Cardiac muscle cell (in vitro differentiated cells and primary cell): ENCODE data around the gene COPZ1. TPM values are rescaled to one million over a fixed set of nuclear protein-coding genes. Genes with fewer than 3 reads are reported as not detected.

ENCODE experiments used
- DNase-seq, 2 donors: peaks; one replicate each; pipeline versions ENCODE4 v3.0.0 to v3.0.0-alpha.2; 2010 to 2017; ENCODE audit warnings: low read depth in 1 of 2, low spot score in 1 of 2
- H3K27ac ChIP-seq: fragments of 200-600 bp; sonication (generic); 2 replicates; pipeline ENCODE4 v1.5.1; 2016
- H3K27me3 ChIP-seq: fragments of 200-600 bp; sonication (generic); 2 replicates; pipeline ENCODE4 v1.6.0; 2016; ENCODE audit warnings: control low read depth
- H3K36me3 ChIP-seq: fragments of 200-600 bp; sonication (generic); 2 replicates; pipeline ENCODE4 v1.5.1; 2016; ENCODE audit warnings: control low read depth
- H3K4me1 ChIP-seq: fragments of 200-600 bp; sonication (generic); 2 replicates; pipeline ENCODE4 v1.8.1; 2017; ENCODE audit warnings: low read depth, mild to moderate bottlenecking, mixed run types
- H3K4me3 ChIP-seq: fragments of 200-600 bp; sonication (generic); 2 replicates; pipeline ENCODE4 v1.5.1; 2016; ENCODE audit warnings: mild to moderate bottlenecking
- H3K9me3 ChIP-seq: fragments of 200-600 bp; sonication (generic); 2 replicates; pipeline ENCODE4 v1.5.1; 2017; ENCODE audit warnings: low read depth, mild to moderate bottlenecking, control low read depth
- polyA plus RNA-seq: library from polyadenylated mRNA; unstranded; fragments of >200 nt; fragmentation: Nextera tagmentation; extraction: Ambion mirVana; gene quantifications from 2 replicates; pipeline ENCODE4 v1.2.1, GENCODE V29; 2016
- total RNA-seq: library from RNA; depleted of rRNA; stranded (reverse); fragments of >200 nt; gene quantifications from 2 replicates; pipeline ENCODE4 v1.2.3, GENCODE V29; 2016
- TF ChIP-seq, protein P1 (sequence below): IDR thresholded peaks from 2 replicates; pipeline ENCODE4 v1.5.1; 2012; ENCODE audit warnings: low read depth, mild to moderate bottlenecking, low read length

The COPZ1 gene, protein sequence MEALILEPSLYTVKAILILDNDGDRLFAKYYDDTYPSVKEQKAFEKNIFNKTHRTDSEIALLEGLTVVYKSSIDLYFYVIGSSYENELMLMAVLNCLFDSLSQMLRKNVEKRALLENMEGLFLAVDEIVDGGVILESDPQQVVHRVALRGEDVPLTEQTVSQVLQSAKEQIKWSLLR
- total RNA-seq: 131 and 152 TPM in 2 replicates
- polyA plus RNA-seq: 213 and 233 TPM in 2 replicates

DNA sequence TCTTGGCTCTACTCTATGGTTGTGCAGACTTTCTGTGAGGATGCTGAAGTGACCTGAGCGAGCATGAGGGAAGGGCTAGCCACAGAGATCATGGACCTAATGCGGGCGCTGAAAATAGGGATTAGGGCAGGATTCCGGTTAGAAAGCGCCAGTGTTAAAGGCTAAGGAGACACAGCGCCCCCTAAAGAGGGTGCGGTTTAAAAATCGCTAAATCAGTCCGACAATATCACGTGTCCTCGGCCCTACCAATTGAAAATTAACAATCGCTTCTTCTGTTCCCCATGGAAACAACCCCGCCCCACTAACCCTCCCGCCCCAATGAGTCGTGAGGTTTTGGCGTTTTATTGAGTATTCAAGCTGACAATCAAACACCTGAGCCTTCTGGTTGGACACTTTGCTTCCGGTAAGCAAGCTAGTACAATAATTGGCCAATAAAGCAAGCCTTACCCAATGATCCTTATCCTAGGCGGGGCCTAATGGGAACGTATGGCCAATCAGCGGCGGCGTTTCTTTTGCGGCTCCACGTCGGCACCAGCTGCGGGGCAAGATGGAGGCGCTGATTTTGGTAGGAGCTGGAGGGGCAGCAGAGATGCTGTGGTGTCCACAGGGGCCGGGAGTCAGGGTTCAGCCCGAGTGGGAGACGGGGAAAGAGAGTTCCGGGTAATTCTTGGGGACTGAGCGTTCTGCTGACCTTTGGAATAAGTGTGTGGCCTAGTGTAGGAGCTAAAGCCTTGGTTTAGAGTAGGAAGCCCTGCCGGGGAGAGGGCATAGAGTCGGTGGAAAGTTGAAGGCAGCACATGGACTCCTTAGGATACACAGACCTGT is at the start of gene COPZ1:
Gene COPZ1 (plus strand): TSS at position 515 of the 825 bp plus-strand sequence. CDS start 33 bp downstream, at position 548.
- TF ChIP-seq, protein P1, sequence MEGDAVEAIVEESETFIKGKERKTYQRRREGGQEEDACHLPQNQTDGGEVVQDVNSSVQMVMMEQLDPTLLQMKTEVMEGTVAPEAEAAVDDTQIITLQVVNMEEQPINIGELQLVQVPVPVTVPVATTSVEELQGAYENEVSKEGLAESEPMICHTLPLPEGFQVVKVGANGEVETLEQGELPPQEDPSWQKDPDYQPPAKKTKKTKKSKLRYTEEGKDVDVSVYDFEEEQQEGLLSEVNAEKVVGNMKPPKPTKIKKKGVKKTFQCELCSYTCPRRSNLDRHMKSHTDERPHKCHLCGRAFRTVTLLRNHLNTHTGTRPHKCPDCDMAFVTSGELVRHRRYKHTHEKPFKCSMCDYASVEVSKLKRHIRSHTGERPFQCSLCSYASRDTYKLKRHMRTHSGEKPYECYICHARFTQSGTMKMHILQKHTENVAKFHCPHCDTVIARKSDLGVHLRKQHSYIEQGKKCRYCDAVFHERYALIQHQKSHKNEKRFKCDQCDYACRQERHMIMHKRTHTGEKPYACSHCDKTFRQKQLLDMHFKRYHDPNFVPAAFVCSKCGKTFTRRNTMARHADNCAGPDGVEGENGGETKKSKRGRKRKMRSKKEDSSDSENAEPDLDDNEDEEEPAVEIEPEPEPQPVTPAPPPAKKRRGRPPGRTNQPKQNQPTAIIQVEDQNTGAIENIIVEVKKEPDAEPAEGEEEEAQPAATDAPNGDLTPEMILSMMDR: peak; percentile 80
- peak; percentile 98 to 100 for DNase-seq

DNA sequence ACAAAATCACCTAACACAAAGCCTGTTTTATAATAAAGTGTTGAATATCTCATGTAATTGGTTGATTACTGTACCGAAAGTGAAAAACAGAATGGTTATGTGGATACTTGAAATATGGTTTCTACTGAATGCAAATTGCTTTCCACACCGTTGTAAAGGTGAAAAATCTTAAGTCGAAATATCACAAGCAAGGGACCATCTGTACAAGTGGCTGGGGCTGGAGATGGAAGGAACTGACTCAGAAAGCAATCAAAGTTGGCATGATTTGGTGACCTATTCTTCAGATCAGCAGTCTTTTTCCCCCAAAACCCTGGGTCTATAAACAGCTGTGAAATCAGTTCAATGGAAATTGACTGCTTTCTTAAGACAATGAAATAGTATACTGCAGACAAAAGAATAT is 48.6 kb upstream of the COPZ1 start:
- TF ChIP-seq, protein P1: no peak
- H3K4me1 ChIP-seq: peaks cover 20% of the 10 kb centered on the region
- no peaks in the 10 kb centered on the region for H3K9me3 ChIP-seq
- H3K27me3 ChIP-seq: no peaks in the 10 kb centered on the region
- DNase-seq: no peak
- H3K4me3 ChIP-seq: no peak overlapping the region
- no peak overlapping the region for H3K27ac ChIP-seq
- peaks cover 3% of the 10 kb centered on the region for H3K36me3 ChIP-seq

More for the DNA sequence above, at the start of gene COPZ1:
- H3K27ac ChIP-seq: peak within 1 kb of the TSS; percentile 86
- no peaks in the 10 kb centered on the region for H3K27me3 ChIP-seq
- H3K4me3 ChIP-seq: peak within 1 kb of the TSS; percentile 72
- H3K36me3 ChIP-seq: no peaks in the 10 kb centered on the region
- H3K4me1 ChIP-seq: peaks cover 9% of the 10 kb centered on the region
- no peaks in the 10 kb centered on the region for H3K9me3 ChIP-seq

DNA sequence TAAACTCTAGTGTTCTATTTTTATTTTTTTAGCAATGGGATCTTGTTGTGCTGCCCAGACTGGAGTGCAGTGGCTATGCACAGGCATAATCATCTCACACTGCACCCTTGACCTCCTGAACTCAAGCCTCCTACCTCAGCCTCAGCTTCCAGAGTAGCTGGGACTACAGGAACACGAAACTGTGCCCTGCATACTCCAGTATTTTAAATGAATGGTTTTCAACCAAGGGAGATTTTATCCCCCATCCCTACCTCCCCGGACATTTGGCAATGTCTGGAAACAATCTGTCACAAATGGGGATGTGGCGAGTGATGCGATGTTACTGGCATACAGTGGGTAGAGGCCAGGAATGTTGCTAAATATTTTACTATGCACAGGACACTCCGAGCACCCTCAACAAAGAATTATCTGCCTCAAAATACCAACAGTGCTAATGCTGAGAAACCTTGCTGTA is 47.1 kb upstream of the COPZ1 start:
- Histone ChIP-seq H3K4me3 (peak overlapping the region; percentile 91), H3K27ac (peak overlapping the region; percentile 97), H3K36me3 (peaks cover 11% of the 10 kb centered on the region), H3K4me1 (peaks cover 31% of the 10 kb centered on the region), H3K9me3 (no peaks in the 10 kb centered on the region), H3K27me3 (no peaks in the 10 kb centered on the region)
- DNase-seq: peak in 1 of 2 donors; percentile 64
- TF ChIP-seq, protein P1: no peak

DNA sequence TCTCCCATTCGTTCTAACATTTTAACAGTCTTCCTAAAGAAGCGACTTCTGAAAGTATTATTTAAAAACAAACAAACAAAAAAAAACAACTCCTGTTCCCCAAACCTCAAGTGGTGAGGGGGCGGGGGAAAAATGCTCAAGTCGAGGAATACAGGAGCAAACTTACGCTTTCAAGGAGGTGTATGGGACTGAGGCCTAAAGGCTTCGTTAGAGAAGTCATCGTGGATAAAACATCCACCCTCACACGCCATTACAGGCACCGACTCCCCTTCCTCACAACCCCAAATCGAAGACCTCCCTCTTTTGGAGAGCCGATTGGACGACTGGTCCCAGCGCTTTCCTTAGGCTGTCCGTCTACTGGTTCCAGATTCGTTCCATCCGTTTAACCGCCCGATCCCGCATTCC is 45.7 kb upstream of the COPZ1 start:
- DNase-seq: no peak
- TF ChIP-seq, protein P1: no peak
- Histone ChIP-seq H3K4me3 (peak overlapping the region; percentile 91), H3K27me3 (no peaks in the 10 kb centered on the region), H3K36me3 (peaks cover 22% of the 10 kb centered on the region), H3K4me1 (peaks cover 36% of the 10 kb centered on the region), H3K27ac (peak overlapping the region; percentile 97), H3K9me3 (no peaks in the 10 kb centered on the region)

DNA sequence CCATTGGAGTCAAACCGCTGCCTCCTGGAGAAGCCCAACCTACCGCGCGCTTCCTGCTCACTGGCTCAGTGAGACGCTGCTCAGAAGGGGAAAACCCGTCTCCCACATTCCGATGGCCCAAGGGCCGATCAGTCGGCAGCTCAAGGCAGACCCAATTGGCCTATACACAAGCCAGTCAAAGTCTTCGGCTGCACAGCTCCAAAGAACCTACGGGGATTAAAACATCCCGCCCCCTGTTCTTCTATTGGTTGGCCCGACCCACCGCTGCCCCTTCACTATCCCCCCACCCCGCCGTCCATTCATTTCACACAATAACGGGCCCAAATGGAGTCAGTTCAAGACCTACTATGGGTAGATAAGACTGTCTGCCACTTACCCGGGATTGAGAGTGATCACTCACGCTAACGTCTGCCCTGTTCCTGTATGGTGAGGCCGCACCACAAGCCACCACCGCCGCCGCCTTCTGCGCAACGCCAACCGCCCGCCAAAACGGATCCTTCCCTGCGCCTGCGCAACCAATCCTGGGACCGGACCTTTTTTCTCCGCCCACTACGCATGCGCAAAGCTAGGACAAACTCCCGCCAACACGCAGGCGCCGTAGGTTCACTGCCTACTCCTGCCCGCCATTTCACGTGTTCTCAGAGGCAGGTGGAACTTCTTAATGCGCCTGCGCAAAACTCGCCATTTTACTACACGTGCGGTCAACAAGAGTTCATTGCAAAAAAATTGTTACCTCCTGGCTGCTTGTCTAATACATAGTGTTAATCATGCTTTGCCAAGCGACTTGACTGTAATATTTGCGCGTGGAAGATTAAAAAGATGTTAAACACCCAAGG is 45.1 kb upstream of the COPZ1 start, which contains the start of gene CBX5:
Gene CBX5 (minus strand): TSS at position 491 of the 836 bp plus-strand sequence. CDS start 22,472 bp downstream, outside the sequence.
- peak; percentile 100 for DNase-seq
- peak within 1 kb of the TSS; percentile 97 for H3K27ac ChIP-seq
- H3K36me3 ChIP-seq: peaks cover 24% of the 10 kb centered on the region
- TF ChIP-seq, protein P1: no peak
- H3K9me3 ChIP-seq: no peaks in the 10 kb centered on the region
- peaks cover 37% of the 10 kb centered on the region for H3K4me1 ChIP-seq
- H3K27me3 ChIP-seq: no peaks in the 10 kb centered on the region
- peak within 1 kb of the TSS; percentile 91 for H3K4me3 ChIP-seq
